ENCODE measurements around the gene PYCR2.
A peak's percentile ranks its signal among the peaks of the same experiment; 100 is the strongest.
"Not testable (repeated sequence)": the region's sequence is repeated elsewhere in the genome, so short reads cannot be mapped to it uniquely, and the experiment has no call there.

The PYCR2 gene

GRCh38 chr1:225941187-225941941 lies 17.3 kb upstream of the PYCR2 start, which contains the start of gene LEFTY2:
TSS of gene LEFTY2 (minus strand) at chr1:225941220. CDS start at chr1:225941140, 80 bp downstream.
- DNase-seq: no peak

DNA sequence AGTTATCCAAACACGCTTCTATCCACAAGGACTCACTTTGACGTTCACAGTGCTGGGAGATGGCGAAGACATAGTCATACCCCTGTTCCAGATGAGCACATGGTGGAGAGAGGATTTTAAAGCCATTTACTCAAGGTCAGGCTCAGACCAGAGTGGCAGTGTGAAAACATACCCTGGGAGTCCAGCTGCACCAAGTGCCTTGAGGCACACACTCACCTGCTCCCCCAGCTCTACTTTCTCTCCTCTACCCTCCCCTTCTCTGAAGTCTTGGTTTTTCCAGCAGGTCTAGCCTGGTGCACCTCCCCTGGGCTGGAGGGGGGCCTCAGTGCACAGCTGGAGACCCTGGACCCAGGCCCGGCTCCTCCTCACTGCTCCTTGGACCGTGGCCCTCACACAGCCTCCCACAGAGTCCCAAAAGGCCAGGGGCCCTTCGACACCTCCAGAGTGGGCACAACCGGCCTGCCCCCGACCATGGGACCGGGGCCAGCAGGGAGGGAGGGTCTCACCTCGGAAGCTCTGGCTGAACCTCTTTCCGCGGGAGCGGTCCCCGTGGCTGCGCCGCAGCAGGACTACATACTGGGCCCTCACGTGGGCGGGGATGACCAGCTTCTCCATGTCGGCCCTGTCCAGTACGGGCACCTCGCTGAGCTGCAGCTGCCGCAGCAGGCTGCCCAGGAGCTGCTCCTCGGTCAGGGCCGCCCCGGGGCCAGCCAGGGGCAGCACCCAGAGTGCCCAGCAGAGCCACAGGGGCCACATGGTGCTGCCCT lies 16.5 kb upstream of the PYCR2 start:
- no peak for DNase-seq

GRCh38 chr1:225939939-225940310 lies 15.9 kb upstream of the PYCR2 start:
- DNase-seq: not testable (repeated sequence)

- not testable (repeated sequence) for DNase-seq
Measured at GRCh38 chr1:225939097-225939938, 15.3 kb upstream of the PYCR2 start.

- DNase-seq: no peak
Measured at GRCh38 chr1:225937048-225937968, 13.3 kb upstream of the PYCR2 start.

DNA sequence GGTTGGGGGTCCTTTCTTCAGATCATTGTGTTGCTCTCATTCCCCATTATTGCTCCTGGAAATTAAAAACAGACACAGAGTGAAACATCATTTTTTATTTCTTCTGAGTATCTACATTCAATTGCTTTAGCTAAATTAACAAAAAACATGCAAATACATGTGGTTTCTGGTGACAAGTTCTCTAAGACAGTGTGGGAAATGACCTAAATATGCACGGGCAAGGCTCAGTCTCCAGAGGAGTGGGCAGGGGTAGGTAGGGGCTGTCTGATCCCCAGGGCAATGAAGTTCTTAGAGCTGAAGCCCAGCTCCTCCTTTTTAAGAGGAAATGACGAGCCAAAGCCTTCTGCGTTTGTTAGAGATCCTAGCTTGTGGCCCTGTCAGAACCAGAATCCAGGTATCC lies 12.5 kb upstream of the PYCR2 start:
- DNase-seq: no peak

DNA sequence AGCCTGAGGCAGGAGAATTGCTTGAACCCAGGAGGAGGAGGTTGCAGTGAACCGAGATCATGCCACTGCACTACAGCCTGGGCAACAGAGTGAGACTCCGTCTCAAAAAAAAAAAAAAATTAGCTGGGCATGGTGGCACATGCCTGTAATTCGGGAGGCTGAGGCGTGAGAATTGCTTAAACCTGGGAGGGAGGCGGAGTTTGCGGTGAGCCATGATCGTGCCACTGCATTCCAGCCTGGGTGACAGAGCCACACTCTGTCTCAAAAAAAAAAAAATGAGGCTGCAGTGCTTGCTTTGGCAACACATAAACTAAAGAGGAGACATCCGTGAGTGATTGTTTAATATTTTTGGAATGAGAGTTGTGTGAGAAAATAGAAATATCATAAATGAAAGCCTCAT lies 12.0 kb upstream of the PYCR2 start:
- DNase-seq: not testable (repeated sequence)

DNA sequence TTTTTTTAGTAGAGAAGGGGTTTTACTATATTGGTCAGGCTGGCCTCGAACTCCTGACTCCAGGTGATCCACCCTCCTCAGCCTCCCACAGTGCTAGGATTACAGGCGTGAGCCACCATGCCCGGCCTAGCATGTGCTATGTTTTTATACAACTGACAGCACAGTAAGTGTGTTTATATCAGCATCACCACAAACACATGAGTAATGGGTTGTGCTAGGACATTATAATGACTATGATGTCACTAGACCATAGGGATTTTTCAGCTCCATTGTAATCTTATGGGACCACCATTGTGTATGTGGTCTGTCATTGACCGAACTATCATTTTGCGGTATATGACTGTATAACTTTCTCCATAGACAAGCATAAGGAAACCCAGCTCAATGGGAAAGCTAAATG lies 10.7 kb upstream of the PYCR2 start:
- DNase-seq: no peak

GRCh38 chr1:225933072-225933471 lies 9.0 kb upstream of the PYCR2 start:
- no peak for DNase-seq

DNA sequence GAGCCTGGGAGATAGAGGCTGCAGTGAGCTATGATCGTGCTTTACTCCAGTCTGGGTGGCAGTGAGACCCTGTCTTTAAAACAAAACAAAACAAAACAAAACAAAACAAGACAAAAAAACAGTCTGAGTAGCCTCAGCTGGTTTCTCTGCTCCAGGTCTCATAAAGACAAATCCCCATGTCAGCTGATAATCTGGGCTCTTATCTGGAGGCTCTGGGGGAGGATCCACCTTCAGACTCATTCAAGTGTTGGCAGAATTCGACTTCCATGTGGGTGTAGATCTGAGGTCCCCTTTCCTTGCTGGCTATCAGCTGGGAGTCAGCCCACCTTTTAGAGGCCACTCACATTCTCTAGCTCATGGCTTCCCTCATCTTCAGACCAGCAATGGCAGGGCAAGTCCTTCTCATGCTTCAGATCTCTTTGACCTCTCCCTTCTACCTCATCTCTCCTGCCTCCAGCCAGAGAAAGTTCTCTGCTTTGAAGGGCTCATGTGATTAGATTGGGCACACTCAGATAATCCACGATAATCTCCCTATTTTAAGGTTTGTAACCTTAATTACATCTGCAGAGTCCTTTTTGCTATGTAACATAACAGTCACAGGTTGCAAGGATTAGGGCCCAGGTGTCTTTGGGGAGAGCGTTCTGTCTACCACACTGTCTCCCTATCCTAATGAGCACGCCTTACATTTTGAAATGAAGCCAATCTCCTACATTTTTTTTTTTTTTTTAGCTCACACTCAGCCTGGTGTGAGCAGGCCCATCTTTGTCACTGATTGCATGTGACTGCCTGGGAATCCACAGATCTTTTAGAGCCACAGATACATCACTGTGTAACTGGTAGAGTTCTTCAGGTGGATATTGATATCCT lies 7.5 kb upstream of the PYCR2 start:
- DNase-seq: no peak

DNA sequence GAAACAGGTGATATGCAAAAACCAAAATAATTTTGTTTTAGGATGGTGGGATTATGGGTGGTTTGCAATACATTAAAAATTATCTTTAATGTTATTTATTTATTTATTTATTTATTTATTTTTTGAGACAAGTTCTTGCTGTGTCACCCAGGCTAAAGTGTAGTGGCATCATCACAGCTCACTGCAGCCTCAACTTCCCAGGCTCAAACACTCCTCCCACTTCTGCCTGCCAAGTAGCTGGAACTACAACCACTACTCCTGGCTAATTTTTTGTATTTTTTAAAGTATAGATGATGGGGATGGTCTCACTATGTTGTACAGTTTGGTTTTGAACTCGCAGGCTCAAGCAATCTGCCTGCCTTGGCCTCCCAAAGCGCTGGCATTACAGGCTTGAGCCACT lies 6.5 kb upstream of the PYCR2 start:
- DNase-seq: no peak

DNA sequence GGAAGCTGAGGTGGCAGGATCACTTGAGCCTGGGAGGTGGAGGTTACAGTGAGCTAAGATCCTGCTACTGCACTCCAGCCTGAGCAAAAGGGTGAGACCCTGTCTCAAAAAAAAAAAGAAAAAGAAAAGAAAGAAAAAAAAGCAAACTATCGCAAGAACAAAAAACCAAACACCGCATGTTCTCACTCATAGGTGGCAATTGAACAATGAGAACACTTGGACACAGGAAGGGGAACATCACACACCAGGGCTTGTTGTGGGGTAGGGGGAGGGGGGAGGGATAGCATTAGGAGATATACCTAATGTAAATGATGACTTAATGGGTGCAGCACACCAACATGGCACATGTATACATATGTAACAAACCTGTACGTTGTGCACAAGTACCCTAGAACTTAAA lies 5.4 kb upstream of the PYCR2 start:
- not testable (repeated sequence) for DNase-seq

GRCh38 chr1:225928186-225929175 lies 4.4 kb upstream of the PYCR2 start:
- DNase-seq: peak; percentile 19

DNA sequence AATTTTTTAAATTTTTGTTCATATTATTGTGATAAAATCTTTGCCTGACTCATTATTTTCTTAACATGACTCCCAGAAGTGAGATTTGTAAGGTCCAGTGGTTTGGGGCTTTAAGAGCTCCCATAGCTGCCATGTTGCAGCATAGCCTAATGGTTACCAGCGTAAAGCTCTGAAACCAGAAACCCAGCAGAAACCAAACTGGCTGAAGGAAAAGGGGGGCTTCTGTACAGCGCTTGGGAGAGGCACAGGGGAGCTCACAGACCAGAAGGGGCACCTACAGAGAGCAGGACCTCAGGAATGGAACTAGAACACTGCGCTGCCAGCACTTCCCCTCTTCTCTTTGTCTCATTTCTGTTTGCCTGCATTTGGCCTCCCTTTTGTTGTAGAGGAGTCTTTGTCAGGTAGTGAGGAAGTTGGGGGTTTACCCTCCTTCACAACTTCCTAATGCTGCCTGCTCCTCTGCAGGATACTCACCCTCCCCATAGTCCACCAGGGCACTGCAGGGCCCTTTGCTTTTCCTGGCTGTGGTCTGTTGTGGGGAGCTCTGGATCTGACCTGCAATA lies 2.6 kb upstream of the PYCR2 start:
- no peak for DNase-seq

DNA sequence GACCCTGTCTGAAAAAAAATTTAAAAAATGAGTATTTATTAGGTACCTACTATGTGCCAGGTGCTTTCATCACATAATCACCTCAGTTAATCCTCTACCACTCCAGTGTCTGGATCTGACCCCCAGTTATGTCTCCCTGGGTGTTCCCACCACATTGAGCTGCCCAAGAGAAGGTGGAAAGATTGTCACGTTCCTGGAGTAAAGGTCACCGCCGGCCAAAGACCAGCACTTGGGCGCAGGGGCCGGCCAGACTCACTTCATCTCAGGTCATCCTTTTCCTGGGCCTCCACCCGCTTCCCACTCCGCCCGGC lies 714 bp downstream of the PYCR2 start:
- DNase-seq: no peak

DNA sequence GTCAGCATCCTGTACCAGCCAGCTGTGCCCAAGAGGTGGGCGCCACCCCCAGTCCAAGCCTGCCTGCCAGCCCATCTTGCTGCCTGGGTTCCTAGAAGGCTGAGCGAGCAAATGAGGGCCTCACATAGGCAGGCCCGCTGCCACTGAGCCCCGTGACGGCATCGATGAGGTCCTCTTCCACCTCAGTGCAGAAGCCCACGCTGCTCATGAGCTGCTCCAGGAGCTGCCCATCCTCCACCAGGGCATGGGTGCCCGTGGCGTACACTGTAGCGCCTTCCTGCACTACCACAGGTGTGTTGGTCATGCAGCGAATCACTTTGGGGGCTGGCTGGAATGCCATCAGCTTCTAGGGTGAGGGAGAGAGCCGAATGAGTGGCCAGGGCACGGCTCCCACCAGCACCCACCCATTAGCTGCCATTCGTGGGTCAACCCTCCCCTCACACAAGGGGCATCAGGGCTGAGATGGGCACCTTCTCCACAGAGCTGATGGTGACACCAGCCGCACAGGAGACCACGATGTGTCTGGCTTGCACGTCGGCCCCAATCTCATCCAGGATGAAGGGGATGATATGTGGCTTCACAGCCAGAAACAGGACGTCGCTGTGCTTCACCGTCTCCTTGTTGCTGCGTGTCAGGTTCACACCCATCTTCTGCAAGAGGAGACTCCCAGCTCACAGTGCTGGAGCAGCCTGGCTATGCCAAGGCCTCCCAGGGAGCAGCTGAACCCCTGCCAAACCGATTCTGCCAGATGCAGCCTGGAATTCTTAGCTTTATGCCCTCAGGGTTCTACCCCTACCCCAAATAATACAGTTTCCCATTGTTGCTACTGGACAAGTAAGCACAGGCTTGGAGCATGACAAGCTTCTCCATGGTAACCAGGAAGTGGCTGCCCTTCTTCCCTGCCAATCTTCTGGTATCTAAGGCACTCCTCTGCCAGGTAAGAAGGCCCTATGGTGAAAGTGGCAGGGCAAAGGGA lies 2.0 kb downstream of the PYCR2 start:
- no peak for DNase-seq

DNA sequence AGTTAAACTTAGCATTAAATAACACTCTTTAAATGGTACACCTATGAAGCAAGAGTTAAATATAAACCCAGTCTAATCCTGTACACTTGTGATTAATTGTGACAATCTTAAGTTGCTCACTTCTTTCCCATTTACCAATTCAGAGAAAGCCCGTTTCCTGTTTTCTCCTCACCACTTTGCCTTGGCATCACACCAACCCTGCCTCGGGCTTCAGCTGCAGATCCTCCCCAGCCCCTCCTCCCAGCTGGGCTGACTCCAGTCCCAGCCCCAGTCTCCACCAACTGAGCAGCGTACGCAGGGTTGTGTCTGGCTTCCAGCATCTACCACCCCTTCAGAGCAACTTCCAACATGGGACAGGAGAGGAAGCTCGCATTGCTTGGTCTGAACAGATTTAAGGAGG lies 4.1 kb downstream of the PYCR2 start:
- DNase-seq: no peak

DNA sequence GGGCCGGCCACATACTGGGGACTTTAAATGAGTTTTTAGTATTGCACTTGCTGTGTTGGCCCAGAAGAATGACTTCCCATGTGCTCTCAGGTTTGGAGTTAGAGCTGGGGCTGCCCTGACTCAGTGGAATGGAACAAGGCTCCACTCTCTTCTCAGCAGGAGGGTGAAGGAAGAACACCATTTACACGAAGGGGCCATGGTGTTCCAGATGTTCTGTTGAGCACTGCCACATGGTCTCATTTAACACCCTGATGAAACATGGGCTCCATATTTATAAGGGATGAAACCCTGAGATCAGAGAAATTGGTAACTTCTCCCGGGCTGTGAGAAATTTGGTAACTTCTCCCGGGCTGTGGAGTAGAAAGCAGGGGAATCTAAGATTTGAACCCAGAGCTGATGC lies 5.8 kb downstream of the PYCR2 start:
- DNase-seq: no peak

DNA sequence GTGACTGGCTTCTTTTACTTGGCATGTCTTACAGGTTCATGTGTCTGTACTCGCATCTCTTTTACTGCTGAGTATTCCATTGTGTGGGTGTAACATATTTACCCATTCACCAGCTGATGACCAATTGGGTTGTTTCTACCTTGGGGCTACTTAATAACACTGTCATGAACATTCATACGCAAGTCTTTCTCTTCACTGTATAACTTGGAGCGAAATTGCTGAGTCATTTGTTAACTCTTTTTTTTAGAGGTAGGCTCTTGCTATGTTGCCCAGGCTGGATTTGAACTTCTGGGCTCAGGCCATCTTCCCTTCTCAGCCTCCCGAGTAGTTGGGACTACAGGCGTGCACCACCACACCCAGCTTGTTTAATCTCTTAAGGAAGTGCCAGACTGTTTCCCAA lies 6.5 kb downstream of the PYCR2 start:
- DNase-seq: no peak

Data from DMS 273 treated with DMSO at 0.1 percent for 48 hours (cell line).